GM18520 (cell line): ENCODE data around the gene EFHD2.
A peak's percentile ranks its signal among the peaks of the same experiment; 100 is the strongest.
"Not testable (repeated sequence)": the region's sequence is repeated elsewhere in the genome, so short reads cannot be mapped to it uniquely, and the experiment has no call there.

Source experiments
- ATAC-seq: cut with Tn5 transposase; IDR thresholded peaks from one replicate; pipeline ENCODE4 v1.9.1; 2021; ENCODE audit not compliant: unreplicated experiment

EFHD2 gene

GRCh38 chr1:15409388-15410222, at the start of gene EFHD2:
Gene EFHD2 (plus strand): TSS chr1:15409888. CDS start chr1:15409972, 84 bp downstream.
- peak; percentile 65 for ATAC-seq

- no peak for ATAC-seq
Measured at GRCh38 chr1:15360700-15361099, 49.0 kb upstream of the EFHD2 start.

GRCh38 chr1:15362096-15362736, 47.5 kb upstream of the EFHD2 start:
- ATAC-seq = no peak

GRCh38 chr1:15362737-15363128, 47.0 kb upstream of the EFHD2 start:
- ATAC-seq = no peak

GRCh38 chr1:15364740-15365139, 44.9 kb upstream of the EFHD2 start:
- no peak for ATAC-seq

GRCh38 chr1:15368888-15369287, 40.8 kb upstream of the EFHD2 start:
- no peak for ATAC-seq

- no peak for ATAC-seq
Measured at GRCh38 chr1:15370268-15370667, 39.4 kb upstream of the EFHD2 start.

- no peak for ATAC-seq
Measured at GRCh38 chr1:15370781-15371520, 38.7 kb upstream of the EFHD2 start.

GRCh38 chr1:15371610-15372545, 37.8 kb upstream of the EFHD2 start:
- ATAC-seq = no peak

GRCh38 chr1:15378729-15379128, 31.0 kb upstream of the EFHD2 start:
- no peak for ATAC-seq

GRCh38 chr1:15379151-15379550, 30.5 kb upstream of the EFHD2 start:
- not testable (repeated sequence) for ATAC-seq

- ATAC-seq = no peak
Measured at GRCh38 chr1:15380601-15381508, 28.8 kb upstream of the EFHD2 start.

GRCh38 chr1:15381805-15382204, 27.9 kb upstream of the EFHD2 start:
- no peak for ATAC-seq

GRCh38 chr1:15382601-15383518, 26.8 kb upstream of the EFHD2 start:
- ATAC-seq = no peak

- ATAC-seq = no peak
Measured at GRCh38 chr1:15383810-15384209, 25.9 kb upstream of the EFHD2 start.

GRCh38 chr1:15384301-15384901, 25.3 kb upstream of the EFHD2 start:
- ATAC-seq = no peak

- no peak for ATAC-seq
Measured at GRCh38 chr1:15385420-15385819, 24.3 kb upstream of the EFHD2 start.

- ATAC-seq = no peak
Measured at GRCh38 chr1:15386164-15386749, 23.4 kb upstream of the EFHD2 start.
